Epidermal melanocyte (primary cell): ENCODE data around the gene DENND4B.
A peak's percentile ranks its signal among the peaks of the same experiment; 100 is the strongest.

ENCODE experiments used
- DNase-seq: peaks from one replicate; pipeline ENCODE4 v3.0.0; 2011; ENCODE audit warnings: low spot score; ENCODE audit not compliant: insufficient read length

DENND4B gene

GRCh38 chr1:153945131-153945794, 1.3 kb downstream of the DENND4B start:
- DNase-seq: no peak

- DNase-seq: no peak
Observed at GRCh38 chr1:153944827-153945117, 1.7 kb downstream of the DENND4B start.

GRCh38 chr1:153944005-153944826, 2.3 kb downstream of the DENND4B start:
- peak; percentile 12 for DNase-seq

GRCh38 chr1:153942766-153943549, 3.6 kb downstream of the DENND4B start:
- no peak for DNase-seq

- DNase-seq: no peak
Observed at GRCh38 chr1:153941826-153942725, 4.4 kb downstream of the DENND4B start.

- no peak for DNase-seq
Observed at GRCh38 chr1:153940756-153941155, 5.8 kb downstream of the DENND4B start.

- DNase-seq: peak; percentile 12
Observed at GRCh38 chr1:153939476-153939875, 7.0 kb downstream of the DENND4B start.

- no peak for DNase-seq
Observed at GRCh38 chr1:153938996-153939395, 7.5 kb downstream of the DENND4B start.

GRCh38 chr1:153937331-153937730, 9.2 kb downstream of the DENND4B start:
- no peak for DNase-seq

GRCh38 chr1:153936011-153936802, 10.3 kb downstream of the DENND4B start:
- DNase-seq: peak; percentile 6

GRCh38 chr1:153934746-153935145, 11.8 kb downstream of the DENND4B start:
- no peak for DNase-seq

GRCh38 chr1:153933955-153934354, 12.6 kb downstream of the DENND4B start:
- DNase-seq: no peak

- no peak for DNase-seq
Observed at GRCh38 chr1:153933430-153933829, 13.1 kb downstream of the DENND4B start.

- DNase-seq: peak; percentile 3
Observed at GRCh38 chr1:153932156-153933131, 14.1 kb downstream of the DENND4B start.

- DNase-seq: no peak
Observed at GRCh38 chr1:153929981-153930948, 16.3 kb downstream of the DENND4B start.

- DNase-seq: no peak
Observed at GRCh38 chr1:153929426-153929825, 17.1 kb downstream of the DENND4B start.

GRCh38 chr1:153928791-153929341, 17.7 kb downstream of the DENND4B start:
- peak; percentile 80 for DNase-seq

GRCh38 chr1:153928245-153928644, 18.3 kb downstream of the DENND4B start:
- no peak for DNase-seq
